IPS-18c (cell line): ENCODE results near the gene CCL21.
"Not testable (repeated sequence)": the region's sequence is repeated elsewhere in the genome, so short reads cannot be mapped to it uniquely, and the experiment has no call there.

ENCODE experiments used
- H3K4me3 ChIP-seq: 2 replicates; pipeline ENCODE4 v1.7.0; 2013; ENCODE audit warnings: low read depth, mild to moderate bottlenecking, low read length, moderate library complexity; ENCODE audit not compliant: insufficient read depth
- H3K9me3 ChIP-seq: one replicate; pipeline ENCODE4 v1.6.1; 2013; ENCODE audit warnings: mild to moderate bottlenecking, low read length, moderate library complexity; ENCODE audit not compliant: control insufficient read depth, insufficient read depth

CCL21 gene

GRCh38 chr9:34710023-34710422 lies at the start of gene CCL21:
Gene CCL21, minus strand, starts transcription at chr9:34710136. Its CDS starts 70 bp downstream, at chr9:34710066.
- no peak within 1 kb of the TSS for H3K4me3 ChIP-seq
- no peaks in the 10 kb centered on the region for H3K9me3 ChIP-seq

- Histone ChIP-seq H3K9me3 (no peaks in the 10 kb centered on the region), H3K4me3 (no peak overlapping the region)
Measured at GRCh38 chr9:34759432-34760134, 49.6 kb upstream of the CCL21 start.

GRCh38 chr9:34750320-34750719 lies 40.4 kb upstream of the CCL21 start:
- H3K9me3 ChIP-seq, H3K4me3 ChIP-seq: not testable (repeated sequence)

- no peak overlapping the region for H3K4me3 ChIP-seq
Measured at GRCh38 chr9:34746526-34746925, 36.6 kb upstream of the CCL21 start.

GRCh38 chr9:34744295-34745221 lies 34.6 kb upstream of the CCL21 start:
- Histone ChIP-seq H3K4me3 (no peak overlapping the region), H3K9me3 (no peaks in the 10 kb centered on the region)

More at GRCh38 chr9:34746526-34746925, 36.6 kb upstream of the CCL21 start:
- no peaks in the 10 kb centered on the region for H3K9me3 ChIP-seq

- H3K4me3 ChIP-seq = no peak overlapping the region
Measured at GRCh38 chr9:34742710-34743109, 32.8 kb upstream of the CCL21 start.

GRCh38 chr9:34741628-34742027 lies 31.7 kb upstream of the CCL21 start:
- Histone ChIP-seq H3K9me3 (no peaks in the 10 kb centered on the region), H3K4me3 (no peak overlapping the region)

More at GRCh38 chr9:34742710-34743109, 32.8 kb upstream of the CCL21 start:
- no peaks in the 10 kb centered on the region for H3K9me3 ChIP-seq

- not testable (repeated sequence) for H3K4me3 ChIP-seq, H3K9me3 ChIP-seq
Measured at GRCh38 chr9:34740176-34740575, 30.2 kb upstream of the CCL21 start.

GRCh38 chr9:34737677-34738260 lies 27.8 kb upstream of the CCL21 start:
- H3K4me3 ChIP-seq = no peak overlapping the region
- H3K9me3 ChIP-seq = no peaks in the 10 kb centered on the region

GRCh38 chr9:34734720-34735119 lies 24.8 kb upstream of the CCL21 start:
- no peaks in the 10 kb centered on the region for H3K9me3 ChIP-seq

GRCh38 chr9:34732886-34733285 lies 22.9 kb upstream of the CCL21 start:
- Histone ChIP-seq H3K9me3 (no peaks in the 10 kb centered on the region), H3K4me3 (no peak overlapping the region)

More at GRCh38 chr9:34734720-34735119, 24.8 kb upstream of the CCL21 start:
- no peak overlapping the region for H3K4me3 ChIP-seq

- Histone ChIP-seq H3K4me3 (no peak overlapping the region), H3K9me3 (no peaks in the 10 kb centered on the region)
Measured at GRCh38 chr9:34732478-34732877, 22.5 kb upstream of the CCL21 start.

GRCh38 chr9:34723141-34723540 lies 13.2 kb upstream of the CCL21 start:
- no peak overlapping the region for H3K4me3 ChIP-seq
- H3K9me3 ChIP-seq = no peaks in the 10 kb centered on the region

GRCh38 chr9:34719769-34720025 lies 9.8 kb upstream of the CCL21 start:
- not testable (repeated sequence) for H3K4me3 ChIP-seq, H3K9me3 ChIP-seq

- H3K4me3 ChIP-seq = no peak overlapping the region
- no peaks in the 10 kb centered on the region for H3K9me3 ChIP-seq
Measured at GRCh38 chr9:34719021-34719768, 9.3 kb upstream of the CCL21 start.

- Histone ChIP-seq H3K4me3 (no peak overlapping the region), H3K9me3 (no peaks in the 10 kb centered on the region)
Measured at GRCh38 chr9:34717996-34718614, 8.2 kb upstream of the CCL21 start.

- Histone ChIP-seq H3K4me3 (no peak overlapping the region), H3K9me3 (no peaks in the 10 kb centered on the region)
Measured at GRCh38 chr9:34716711-34717110, 6.8 kb upstream of the CCL21 start.
